Breast epithelium (tissue), 4 donors: ENCODE measurements around the gene NFASC. TPM values are rescaled to one million over a fixed set of nuclear protein-coding genes. Genes with fewer than 3 reads are reported as not detected.

ENCODE experiments used
- DNase-seq, 2 donors: peaks; one replicate each; pipeline ENCODE4 v3.0.0-alpha.2; 2019; ENCODE audit warnings: low spot score in 2 of 2
- H3K27ac ChIP-seq, 2 donors: fragments of 200-600 bp; sonication (generic) in 1 of 2; one replicate each; pipeline ENCODE4 v1.5.1; 2016 to 2019; ENCODE audit warnings: mild to moderate bottlenecking in 1 of 2
- H3K27me3 ChIP-seq, 2 donors: fragments of 200-600 bp; sonication (generic) in 1 of 2; one replicate each; pipeline versions ENCODE4 v1.5.1 to v1.6.0; 2017 to 2019; ENCODE audit warnings: control low read depth in 1 of 2, mild to moderate bottlenecking in 1 of 2
- H3K36me3 ChIP-seq: fragments of 200-600 bp; one replicate; pipeline ENCODE4 v1.5.1; 2019
- H3K4me1 ChIP-seq, 2 donors: fragments of 200-600 bp; sonication (generic); one replicate each; pipeline ENCODE4 v1.5.1; 2016 to 2019; ENCODE audit warnings: control low read depth in 1 of 2
- H3K4me3 ChIP-seq, 3 donors: fragments of 200-600 bp; sonication (generic); 1 replicate in 2 of 3; 2 replicates in 1 of 3; pipeline ENCODE4 v1.5.1; 2016 to 2019; ENCODE audit warnings: mild to moderate bottlenecking in 3 of 3, moderate library complexity in 2 of 3
- H3K9me3 ChIP-seq, 2 donors: fragments of 200-600 bp; sonication (generic) in 1 of 2; one replicate each; pipeline ENCODE4 v1.5.1; 2016 to 2019; ENCODE audit warnings: control low read depth in 1 of 2
- POLR2A ChIP-seq: fragments of 450-650 bp; IDR thresholded peaks from one replicate; pipeline ENCODE4 v1.6.1; 2016; ENCODE audit warnings: antibody characterized with exemption, mild to moderate bottlenecking, moderate library complexity
- POLR2AphosphoS5 ChIP-seq, 3 donors: sonication (generic); formaldehyde crosslinking; IDR thresholded peaks; one replicate each; pipeline ENCODE4 v1.6.1; 2017; ENCODE audit warnings: antibody characterized with exemption in 3 of 3
- intact Hi-C: fragments of 100-400 bp; cut with DNase I; formaldehyde crosslinking; loops from one replicate; pipeline ENCODE4 v1.15.1; 2023; ENCODE audit warnings: low total_unique reads
- total RNA-seq, 3 donors: library from RNA; depleted of rRNA; stranded (reverse); fragments of >200 nt; gene quantifications; one replicate each; pipeline ENCODE4 v1.1.0, GENCODE V29; 2016
- TF ChIP-seq, protein P1 (sequence below), 3 donors: fragments of 450-650 bp; IDR thresholded peaks; one replicate each; pipeline ENCODE4 v1.5.1; 2016 to 2017; ENCODE audit warnings: antibody characterized with exemption in 3 of 3, mild to moderate bottlenecking in 3 of 3, moderate library complexity in 3 of 3

Gene NFASC
- total RNA-seq, 3 donors from 2014 or later: 1.6 to 19.5 (median 14.1) TPM

DNA sequence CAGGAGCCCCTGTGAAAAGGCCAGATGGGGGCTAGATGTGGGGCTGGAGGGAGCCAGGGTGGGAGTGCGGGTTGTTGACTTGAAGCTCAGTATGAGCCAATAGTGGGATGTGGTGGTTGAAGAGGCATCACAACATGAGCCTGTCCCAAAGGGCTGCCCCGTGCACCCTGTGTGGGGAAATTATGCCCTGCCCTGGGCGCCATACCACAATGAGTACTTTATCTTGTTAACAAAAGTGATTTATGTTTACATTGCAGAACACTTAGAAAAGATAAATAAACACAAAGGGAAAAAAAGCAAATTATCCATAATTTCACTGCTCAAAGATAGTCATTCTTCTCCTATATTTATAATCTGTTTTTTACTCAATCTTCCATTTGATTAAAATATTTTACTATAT, 1.6 kb upstream of the NFASC start:
- Histone ChIP-seq H3K27ac (no peak overlapping the region), H3K27me3 (no peaks in the 10 kb centered on the region), H3K4me3 (no peak overlapping the region), H3K9me3 (no peaks in the 10 kb centered on the region), H3K36me3 (no peaks in the 10 kb centered on the region), H3K4me1 (peaks cover 0 to 4% of the 10 kb centered on the region in 2 donors)
- intact Hi-C loops: no loop called here
- TF ChIP-seq, protein P1, sequence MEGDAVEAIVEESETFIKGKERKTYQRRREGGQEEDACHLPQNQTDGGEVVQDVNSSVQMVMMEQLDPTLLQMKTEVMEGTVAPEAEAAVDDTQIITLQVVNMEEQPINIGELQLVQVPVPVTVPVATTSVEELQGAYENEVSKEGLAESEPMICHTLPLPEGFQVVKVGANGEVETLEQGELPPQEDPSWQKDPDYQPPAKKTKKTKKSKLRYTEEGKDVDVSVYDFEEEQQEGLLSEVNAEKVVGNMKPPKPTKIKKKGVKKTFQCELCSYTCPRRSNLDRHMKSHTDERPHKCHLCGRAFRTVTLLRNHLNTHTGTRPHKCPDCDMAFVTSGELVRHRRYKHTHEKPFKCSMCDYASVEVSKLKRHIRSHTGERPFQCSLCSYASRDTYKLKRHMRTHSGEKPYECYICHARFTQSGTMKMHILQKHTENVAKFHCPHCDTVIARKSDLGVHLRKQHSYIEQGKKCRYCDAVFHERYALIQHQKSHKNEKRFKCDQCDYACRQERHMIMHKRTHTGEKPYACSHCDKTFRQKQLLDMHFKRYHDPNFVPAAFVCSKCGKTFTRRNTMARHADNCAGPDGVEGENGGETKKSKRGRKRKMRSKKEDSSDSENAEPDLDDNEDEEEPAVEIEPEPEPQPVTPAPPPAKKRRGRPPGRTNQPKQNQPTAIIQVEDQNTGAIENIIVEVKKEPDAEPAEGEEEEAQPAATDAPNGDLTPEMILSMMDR (IDR thresholded peaks at IDR 0.05): no peak
- TF ChIP-seq POLR2A (no peak), POLR2AphosphoS5 (IDR thresholded peaks at IDR 0.05) (no peak)
- no peak for DNase-seq

DNA sequence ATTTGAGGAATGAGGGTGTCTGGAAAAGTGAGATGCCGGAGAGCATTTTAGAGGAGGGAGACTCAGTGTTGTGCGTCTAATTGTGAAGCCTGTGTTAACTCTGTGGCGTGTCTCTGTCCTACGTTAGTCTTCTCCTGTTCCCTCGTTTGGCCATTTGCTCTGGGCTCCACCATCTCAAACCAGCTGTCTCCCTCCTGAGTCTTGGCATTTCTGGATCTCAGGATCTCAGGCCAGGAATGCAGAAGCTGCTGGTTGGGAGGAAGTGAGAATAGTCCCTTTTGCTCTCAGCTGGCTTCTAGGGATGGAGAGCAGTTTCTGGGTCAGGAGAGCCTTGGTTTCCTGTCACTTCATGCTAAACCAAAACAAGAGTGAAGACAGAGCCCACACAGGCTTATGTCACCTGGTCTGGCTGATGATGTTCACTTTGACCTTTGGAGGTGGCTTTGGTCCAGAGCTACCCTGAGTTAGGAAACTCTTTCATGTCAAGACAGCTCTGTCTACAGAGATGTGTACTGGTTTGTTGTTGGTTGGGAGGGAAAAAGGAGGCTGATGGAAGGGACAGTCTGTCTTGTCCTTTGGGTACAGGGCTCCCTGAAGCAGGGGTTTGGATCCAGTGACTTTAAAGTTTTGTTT, 859 bp downstream of the NFASC start:
- H3K4me1 ChIP-seq: peaks cover 0 to 4% of the 10 kb centered on the region in 2 donors
- no peak for DNase-seq
- no peak overlapping the region for H3K4me3 ChIP-seq
- H3K36me3 ChIP-seq: no peaks in the 10 kb centered on the region
- intact Hi-C loops: no loop called here
- peak overlapping the region in 1 of 2 donors; percentile 43 for H3K27ac ChIP-seq
- no peaks in the 10 kb centered on the region for H3K27me3 ChIP-seq
- TF ChIP-seq POLR2AphosphoS5 (IDR thresholded peaks at IDR 0.05) (no peak), POLR2A (no peak)
- TF ChIP-seq, protein P1 (IDR thresholded peaks at IDR 0.05): no peak
- no peaks in the 10 kb centered on the region for H3K9me3 ChIP-seq

DNA sequence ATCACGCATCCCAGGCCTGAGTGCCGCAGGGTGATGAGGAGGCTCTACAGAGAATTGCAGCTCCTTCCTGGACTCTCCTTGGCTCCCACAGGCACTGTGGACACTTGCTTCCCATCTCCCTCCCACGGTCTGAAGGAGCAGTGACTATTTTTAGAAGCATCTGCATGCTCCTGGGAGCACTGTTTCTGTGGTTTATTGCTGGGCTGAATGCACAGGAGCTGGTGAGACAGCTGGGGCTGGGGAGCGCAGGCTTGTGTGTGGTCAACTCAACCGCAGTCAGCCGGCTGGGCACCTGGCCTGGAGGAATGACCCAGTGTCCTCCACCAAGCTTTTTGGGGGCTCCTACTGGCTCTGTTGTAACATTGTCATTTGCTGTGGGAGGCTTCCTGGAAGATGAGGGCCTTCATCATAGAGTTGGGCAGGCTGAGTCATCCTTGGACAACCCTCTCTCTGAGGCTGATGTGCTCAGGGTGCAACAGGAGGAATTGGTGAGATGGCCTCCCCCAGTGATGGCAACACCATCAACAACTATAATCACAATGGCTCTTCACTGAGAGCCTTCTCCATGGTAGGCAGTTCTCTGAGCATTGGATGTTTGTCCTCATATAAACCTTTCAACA, 1.7 kb downstream of the NFASC start:
- TF ChIP-seq POLR2AphosphoS5 (IDR thresholded peaks at IDR 0.05) (no peak), POLR2A (no peak)
- TF ChIP-seq, protein P1 (IDR thresholded peaks at IDR 0.05): no peak
- intact Hi-C loops: no loop called here
- DNase-seq: no peak
- Histone ChIP-seq H3K4me3 (no peak overlapping the region), H3K27ac (peak overlapping the region in 1 of 2 donors; percentile 43), H3K27me3 (no peaks in the 10 kb centered on the region), H3K9me3 (no peaks in the 10 kb centered on the region), H3K4me1 (peaks cover 0 to 4% of the 10 kb centered on the region in 2 donors), H3K36me3 (no peaks in the 10 kb centered on the region)

DNA sequence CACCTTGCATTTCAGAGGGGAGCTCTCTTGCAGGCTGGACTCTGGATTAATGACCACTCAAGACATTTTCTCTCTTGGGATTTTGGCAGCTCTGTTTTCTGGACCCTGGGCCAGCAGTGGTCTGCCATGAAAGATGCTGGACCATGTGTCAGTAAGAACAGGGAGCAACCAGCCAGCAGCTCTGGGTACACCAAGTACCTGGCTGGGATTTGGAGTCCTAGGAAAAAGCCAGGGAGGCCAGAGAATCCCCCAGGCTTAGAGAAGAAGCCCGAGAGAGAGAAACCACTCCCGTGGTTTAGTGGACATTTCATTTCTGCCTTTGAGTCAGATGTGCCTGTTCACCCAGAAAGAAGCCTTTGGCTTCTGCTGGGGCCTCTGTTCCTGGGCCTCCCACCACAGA, 2.5 kb downstream of the NFASC start:
- Histone ChIP-seq H3K4me3 (no peak overlapping the region), H3K27ac (no peak overlapping the region), H3K9me3 (no peaks in the 10 kb centered on the region), H3K36me3 (no peaks in the 10 kb centered on the region), H3K27me3 (no peaks in the 10 kb centered on the region), H3K4me1 (peaks cover 0 to 3% of the 10 kb centered on the region in 2 donors)
- DNase-seq: no peak
- TF ChIP-seq POLR2A (no peak), POLR2AphosphoS5 (IDR thresholded peaks at IDR 0.05) (no peak)
- TF ChIP-seq, protein P1 (IDR thresholded peaks at IDR 0.05): no peak
- intact Hi-C loops: no loop called here

DNA sequence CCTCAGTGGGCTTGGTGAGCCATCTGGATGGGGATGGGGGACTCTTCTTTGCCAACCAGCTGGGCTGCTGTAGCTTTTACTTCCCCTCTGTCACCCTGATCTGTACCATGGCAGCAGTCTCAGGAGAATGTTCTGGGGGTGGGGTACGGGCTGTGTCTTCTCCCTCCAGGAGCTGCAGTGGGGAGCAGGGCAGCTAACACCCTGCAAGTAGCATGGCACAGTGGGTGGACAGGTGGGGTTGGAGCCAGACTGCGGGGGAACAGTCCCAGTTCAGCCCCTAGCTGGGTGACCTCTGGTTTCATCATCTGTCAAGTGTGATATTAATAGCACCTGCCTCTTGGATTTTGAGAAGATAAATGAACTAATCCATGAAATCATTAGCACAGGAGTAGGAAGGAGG, 3.1 kb downstream of the NFASC start:
- Histone ChIP-seq H3K36me3 (no peaks in the 10 kb centered on the region), H3K9me3 (no peaks in the 10 kb centered on the region), H3K27ac (no peak overlapping the region), H3K27me3 (no peaks in the 10 kb centered on the region), H3K4me3 (no peak overlapping the region), H3K4me1 (no peaks in the 10 kb centered on the region)
- no peak for DNase-seq
- TF ChIP-seq POLR2A (no peak), POLR2AphosphoS5 (IDR thresholded peaks at IDR 0.05) (no peak)
- TF ChIP-seq, protein P1 (IDR thresholded peaks at IDR 0.05): no peak
- intact Hi-C loops: no loop called here
